Measurements from ENCODE around the gene RAB27B.

Gene RAB27B

DNA sequence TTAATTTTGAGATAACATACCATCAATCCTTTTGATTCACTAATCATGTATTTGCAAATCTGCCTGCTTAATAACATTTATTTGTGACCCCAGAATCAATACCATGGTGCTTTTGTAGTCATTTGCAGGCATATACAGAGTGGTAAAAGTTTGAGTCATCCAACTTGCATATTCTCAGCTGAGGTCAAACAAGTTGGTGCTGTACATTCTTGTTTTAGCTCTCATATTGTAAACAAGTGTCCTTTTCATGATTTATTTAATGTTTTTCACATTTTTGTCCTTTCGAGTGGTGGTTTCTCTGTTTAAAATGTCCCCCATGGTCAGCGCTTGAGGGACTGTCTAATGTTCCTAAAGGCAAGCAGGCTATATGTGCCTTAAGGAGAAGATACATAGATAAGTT lies 17.5 kb downstream of the RAB27B start:
- Histone ChIP-seq H3K4me3 (replicated peaks; ENCODE audit: insufficient read depth, low read length) (no peak overlapping the region), H3K27ac (replicated peaks) (no peak overlapping the region), H3K27me3 (ENCODE audit: insufficient read depth, poor library complexity, severe bottlenecking) (peaks cover 9% of the 10 kb centered on the region)
- no peak for TF ChIP-seq REST (IDR thresholded peaks at IDR 0.05; ENCODE audit: insufficient replicate concordance, low read depth)
- TF ChIP-seq POLR2AphosphoS5 (IDR thresholded peaks at IDR 0.05; ENCODE audit: low read depth): no peak
- TF ChIP-seq GABPA (IDR thresholded peaks at IDR 0.05; ENCODE audit: low read depth): no peak
- TF ChIP-seq SPI1 (IDR thresholded peaks at IDR 0.05; ENCODE audit: borderline replicate concordance, low read depth): no peak
- no peak for TF ChIP-seq CTCF (IDR thresholded peaks at IDR 0.05; ENCODE audit: insufficient read depth, low read length)
- no peak for DNase-seq (ENCODE audit: low read depth in 1 of 2, low spot score in 1 of 2)

- Histone ChIP-seq H3K27ac (replicated peaks) (no peak overlapping the region), H3K4me3 (replicated peaks; ENCODE audit: insufficient read depth, low read length) (no peak overlapping the region), H3K27me3 (ENCODE audit: insufficient read depth, poor library complexity, severe bottlenecking) (peaks cover 12% of the 10 kb centered on the region)
- no peak for DNase-seq (ENCODE audit: low read depth in 1 of 2, low spot score in 1 of 2)
- no peak for TF ChIP-seq CTCF (IDR thresholded peaks at IDR 0.05; ENCODE audit: insufficient read depth, low read length)
- TF ChIP-seq REST (IDR thresholded peaks at IDR 0.05; ENCODE audit: insufficient replicate concordance, low read depth): no peak
- TF ChIP-seq GABPA (IDR thresholded peaks at IDR 0.05; ENCODE audit: low read depth): no peak
- no peak for TF ChIP-seq SPI1 (IDR thresholded peaks at IDR 0.05; ENCODE audit: borderline replicate concordance, low read depth)
- no peak for TF ChIP-seq POLR2AphosphoS5 (IDR thresholded peaks at IDR 0.05; ENCODE audit: low read depth)
Observed at GRCh38 chr18:54848121-54848520, 19.8 kb downstream of the RAB27B start.

GRCh38 chr18:54849683-54850082 lies 21.4 kb downstream of the RAB27B start:
- DNase-seq (ENCODE audit: low read depth in 1 of 2, low spot score in 1 of 2): no peak
- Histone ChIP-seq H3K27me3 (ENCODE audit: insufficient read depth, poor library complexity, severe bottlenecking) (peaks cover 10% of the 10 kb centered on the region), H3K27ac (replicated peaks) (no peak overlapping the region), H3K4me3 (replicated peaks; ENCODE audit: insufficient read depth, low read length) (no peak overlapping the region)
- TF ChIP-seq SPI1 (IDR thresholded peaks at IDR 0.05; ENCODE audit: borderline replicate concordance, low read depth) (no peak), REST (IDR thresholded peaks at IDR 0.05; ENCODE audit: insufficient replicate concordance, low read depth) (no peak), CTCF (IDR thresholded peaks at IDR 0.05; ENCODE audit: insufficient read depth, low read length) (no peak), POLR2AphosphoS5 (IDR thresholded peaks at IDR 0.05; ENCODE audit: low read depth) (no peak), GABPA (IDR thresholded peaks at IDR 0.05; ENCODE audit: low read depth) (no peak)
